Measurements from ENCODE around the gene FBXW7. TPM values are rescaled to one million over a fixed set of nuclear protein-coding genes. Genes with fewer than 3 reads are reported as not detected.
"Not testable (repeated sequence)": the region's sequence is repeated elsewhere in the genome, so short reads cannot be mapped to it uniquely, and the experiment has no call there.

Gene FBXW7
- total and polyA plus RNA-seq, 2 experiments from 2014 or later, result 16.2 to 43.5 TPM

DNA sequence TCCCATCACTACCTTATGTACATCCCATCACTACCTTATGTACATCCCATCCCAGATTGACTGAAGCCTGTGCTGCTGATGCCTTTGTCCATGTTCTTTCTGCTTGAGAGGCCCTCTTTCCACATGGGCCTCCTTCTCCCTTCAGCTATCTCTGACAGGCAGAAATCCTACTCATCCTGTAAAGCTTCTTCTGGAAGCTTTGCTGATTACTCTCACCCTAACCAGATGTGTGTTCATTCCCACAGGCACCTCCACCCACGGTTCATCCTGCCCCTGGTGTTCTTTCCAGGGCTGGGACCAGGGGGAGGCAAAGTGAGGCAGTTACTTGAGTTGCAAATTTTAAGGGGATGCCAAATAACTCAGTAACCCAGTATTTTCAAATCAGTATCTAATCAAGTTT, 22.5 kb upstream of the FBXW7 start:
- Histone ChIP-seq H3K27me3 (no peaks in the 10 kb centered on the region), H3K79me2 (no peaks in the 10 kb centered on the region), H3K4me1 (ENCODE audit: insufficient read depth) (no peaks in the 10 kb centered on the region), H4K20me1 (ENCODE audit: insufficient read depth, poor library complexity, severe bottlenecking) (no peaks in the 10 kb centered on the region), H3K4me2 (no peak overlapping the region), H3K36me3 (replicated peaks; ENCODE audit: insufficient read depth, low read depth) (no peaks in the 10 kb centered on the region), H2AFZ (no peak overlapping the region), H3K27ac (no peak overlapping the region), H3K9me3 (ENCODE audit: low read depth) (no peaks in the 10 kb centered on the region), H3K4me3 (no peak overlapping the region), H3K9me2 (replicated peaks; ENCODE audit: insufficient read depth) (no peaks in the 10 kb centered on the region)
- 38% methylated on average over 1 of the region's 1 CpG for WGBS (ENCODE audit: low lambda C conversion rate, missing lambda C conversion rate)
- DNase-seq (ENCODE audit: low spot score), result peak; percentile 5
- TF ChIP-seq, protein P1, sequence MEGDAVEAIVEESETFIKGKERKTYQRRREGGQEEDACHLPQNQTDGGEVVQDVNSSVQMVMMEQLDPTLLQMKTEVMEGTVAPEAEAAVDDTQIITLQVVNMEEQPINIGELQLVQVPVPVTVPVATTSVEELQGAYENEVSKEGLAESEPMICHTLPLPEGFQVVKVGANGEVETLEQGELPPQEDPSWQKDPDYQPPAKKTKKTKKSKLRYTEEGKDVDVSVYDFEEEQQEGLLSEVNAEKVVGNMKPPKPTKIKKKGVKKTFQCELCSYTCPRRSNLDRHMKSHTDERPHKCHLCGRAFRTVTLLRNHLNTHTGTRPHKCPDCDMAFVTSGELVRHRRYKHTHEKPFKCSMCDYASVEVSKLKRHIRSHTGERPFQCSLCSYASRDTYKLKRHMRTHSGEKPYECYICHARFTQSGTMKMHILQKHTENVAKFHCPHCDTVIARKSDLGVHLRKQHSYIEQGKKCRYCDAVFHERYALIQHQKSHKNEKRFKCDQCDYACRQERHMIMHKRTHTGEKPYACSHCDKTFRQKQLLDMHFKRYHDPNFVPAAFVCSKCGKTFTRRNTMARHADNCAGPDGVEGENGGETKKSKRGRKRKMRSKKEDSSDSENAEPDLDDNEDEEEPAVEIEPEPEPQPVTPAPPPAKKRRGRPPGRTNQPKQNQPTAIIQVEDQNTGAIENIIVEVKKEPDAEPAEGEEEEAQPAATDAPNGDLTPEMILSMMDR (IDR thresholded peaks at IDR 0.05; ENCODE audit: poor library complexity), result no peak
- TF ChIP-seq EZH2 (IDR thresholded peaks at IDR 0.05; ENCODE audit: borderline replicate concordance) (no peak), EZH2phosphoT487 (IDR thresholded peaks at IDR 0.05; ENCODE audit: low read depth, severe bottlenecking, unreplicated experiment) (no peak)

GRCh38 chr4:152556834-152557233, 20.9 kb upstream of the FBXW7 start:
- Histone ChIP-seq H3K4me3 (no peak overlapping the region), H3K9me2 (replicated peaks; ENCODE audit: insufficient read depth) (no peaks in the 10 kb centered on the region), H3K4me2 (no peak overlapping the region), H2AFZ (no peak overlapping the region), H3K27ac (no peak overlapping the region), H3K36me3 (replicated peaks; ENCODE audit: insufficient read depth, low read depth) (no peaks in the 10 kb centered on the region), H3K9me3 (ENCODE audit: low read depth) (no peaks in the 10 kb centered on the region), H3K79me2 (no peaks in the 10 kb centered on the region), H3K27me3 (no peaks in the 10 kb centered on the region), H4K20me1 (ENCODE audit: insufficient read depth, poor library complexity, severe bottlenecking) (no peaks in the 10 kb centered on the region), H3K4me1 (ENCODE audit: insufficient read depth) (no peaks in the 10 kb centered on the region)
- WGBS (ENCODE audit: low lambda C conversion rate, missing lambda C conversion rate), result 78% methylated on average over 3 of the region's 3 CpGs
- DNase-seq (ENCODE audit: low spot score), result no peak
- TF ChIP-seq EZH2phosphoT487 (IDR thresholded peaks at IDR 0.05; ENCODE audit: low read depth, severe bottlenecking, unreplicated experiment) (no peak), EZH2 (IDR thresholded peaks at IDR 0.05; ENCODE audit: borderline replicate concordance) (no peak)
- TF ChIP-seq, protein P1 (IDR thresholded peaks at IDR 0.05; ENCODE audit: poor library complexity), result no peak

GRCh38 chr4:152556283-152556682, 20.4 kb upstream of the FBXW7 start:
- Histone ChIP-seq H3K36me3 (replicated peaks; ENCODE audit: insufficient read depth, low read depth) (no peaks in the 10 kb centered on the region), H3K4me1 (ENCODE audit: insufficient read depth) (no peaks in the 10 kb centered on the region), H3K79me2 (no peaks in the 10 kb centered on the region), H4K20me1 (ENCODE audit: insufficient read depth, poor library complexity, severe bottlenecking) (no peaks in the 10 kb centered on the region), H3K27ac (no peak overlapping the region), H3K9me2 (replicated peaks; ENCODE audit: insufficient read depth) (no peaks in the 10 kb centered on the region), H3K27me3 (no peaks in the 10 kb centered on the region), H2AFZ (no peak overlapping the region), H3K9me3 (ENCODE audit: low read depth) (no peaks in the 10 kb centered on the region), H3K4me3 (no peak overlapping the region), H3K4me2 (no peak overlapping the region)
- WGBS (ENCODE audit: low lambda C conversion rate, missing lambda C conversion rate), result 95% methylated on average over 5 of the region's 5 CpGs
- TF ChIP-seq, protein P1 (IDR thresholded peaks at IDR 0.05; ENCODE audit: poor library complexity), result no peak
- TF ChIP-seq EZH2phosphoT487 (IDR thresholded peaks at IDR 0.05; ENCODE audit: low read depth, severe bottlenecking, unreplicated experiment) (no peak), EZH2 (IDR thresholded peaks at IDR 0.05; ENCODE audit: borderline replicate concordance) (no peak)
- no peak for DNase-seq (ENCODE audit: low spot score)

- TF ChIP-seq EZH2phosphoT487 (IDR thresholded peaks at IDR 0.05; ENCODE audit: low read depth, severe bottlenecking, unreplicated experiment), result no peak
- no peak for TF ChIP-seq EZH2 (IDR thresholded peaks at IDR 0.05; ENCODE audit: borderline replicate concordance)
- TF ChIP-seq, protein P1 (IDR thresholded peaks at IDR 0.05; ENCODE audit: poor library complexity), result no peak
- Histone ChIP-seq H4K20me1 (ENCODE audit: insufficient read depth, poor library complexity, severe bottlenecking) (no peaks in the 10 kb centered on the region), H3K9me2 (replicated peaks; ENCODE audit: insufficient read depth) (no peaks in the 10 kb centered on the region), H3K79me2 (no peaks in the 10 kb centered on the region), H2AFZ (no peak overlapping the region), H3K4me2 (no peak overlapping the region), H3K4me3 (no peak overlapping the region), H3K27me3 (no peaks in the 10 kb centered on the region), H3K36me3 (replicated peaks; ENCODE audit: insufficient read depth, low read depth) (no peaks in the 10 kb centered on the region), H3K9me3 (ENCODE audit: low read depth) (no peaks in the 10 kb centered on the region), H3K27ac (no peak overlapping the region), H3K4me1 (ENCODE audit: insufficient read depth) (no peaks in the 10 kb centered on the region)
- 88% methylated on average over 2 of the region's 2 CpGs for WGBS (ENCODE audit: low lambda C conversion rate, missing lambda C conversion rate)
- DNase-seq (ENCODE audit: low spot score), result no peak
Observed at GRCh38 chr4:152554742-152555141, 18.9 kb upstream of the FBXW7 start.

DNA sequence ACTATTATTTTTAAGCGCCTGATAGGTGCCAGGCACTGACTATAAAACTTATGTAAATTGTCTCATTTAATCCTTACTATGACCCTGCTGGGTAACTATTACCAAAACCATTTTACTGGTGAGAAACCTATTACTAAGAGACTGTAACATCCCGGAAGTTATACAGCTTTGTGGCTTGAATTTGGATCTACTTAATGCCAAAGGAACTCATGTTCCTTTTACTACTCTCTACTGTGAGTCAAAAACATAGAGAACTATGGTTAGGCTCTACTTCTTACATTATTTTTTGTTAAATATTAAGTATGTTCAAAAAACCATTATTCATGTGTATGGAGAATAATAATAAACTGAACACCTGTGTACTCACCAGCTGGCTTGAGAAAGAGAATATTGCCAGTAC, 14.8 kb upstream of the FBXW7 start:
- H3K9me3 ChIP-seq (ENCODE audit: low read depth); H3K27me3 ChIP-seq; H2AFZ ChIP-seq; H3K36me3 ChIP-seq (replicated peaks; ENCODE audit: insufficient read depth, low read depth); H3K4me2 ChIP-seq; H3K79me2 ChIP-seq; H4K20me1 ChIP-seq (ENCODE audit: insufficient read depth, poor library complexity, severe bottlenecking); H3K9me2 ChIP-seq (replicated peaks; ENCODE audit: insufficient read depth); DNase-seq (ENCODE audit: low spot score); H3K27ac ChIP-seq; H3K4me1 ChIP-seq (ENCODE audit: insufficient read depth); H3K4me3 ChIP-seq: not testable (repeated sequence)
- WGBS (ENCODE audit: low lambda C conversion rate, missing lambda C conversion rate), result 86% methylated on average over 2 of the region's 2 CpGs

Measured in hepatocyte (in vitro differentiated cells).